Superior temporal gyrus (tissue), 1 donor: Measurements from ENCODE around the gene PAOX.
"Not testable (repeated sequence)": the region's sequence is repeated elsewhere in the genome, so short reads cannot be mapped to it uniquely, and the experiment has no call there.

Source experiments
- DNase-seq: peaks from one replicate; pipeline ENCODE4 v3.0.0-alpha.2; 2016; ENCODE audit errors: extremely low spot score

The PAOX gene

GRCh38 chr10:133385214-133385613 is 6.2 kb downstream of the PAOX start:
- no peak for DNase-seq

GRCh38 chr10:133386951-133387350 is 7.9 kb downstream of the PAOX start:
- not testable (repeated sequence) for DNase-seq

DNA sequence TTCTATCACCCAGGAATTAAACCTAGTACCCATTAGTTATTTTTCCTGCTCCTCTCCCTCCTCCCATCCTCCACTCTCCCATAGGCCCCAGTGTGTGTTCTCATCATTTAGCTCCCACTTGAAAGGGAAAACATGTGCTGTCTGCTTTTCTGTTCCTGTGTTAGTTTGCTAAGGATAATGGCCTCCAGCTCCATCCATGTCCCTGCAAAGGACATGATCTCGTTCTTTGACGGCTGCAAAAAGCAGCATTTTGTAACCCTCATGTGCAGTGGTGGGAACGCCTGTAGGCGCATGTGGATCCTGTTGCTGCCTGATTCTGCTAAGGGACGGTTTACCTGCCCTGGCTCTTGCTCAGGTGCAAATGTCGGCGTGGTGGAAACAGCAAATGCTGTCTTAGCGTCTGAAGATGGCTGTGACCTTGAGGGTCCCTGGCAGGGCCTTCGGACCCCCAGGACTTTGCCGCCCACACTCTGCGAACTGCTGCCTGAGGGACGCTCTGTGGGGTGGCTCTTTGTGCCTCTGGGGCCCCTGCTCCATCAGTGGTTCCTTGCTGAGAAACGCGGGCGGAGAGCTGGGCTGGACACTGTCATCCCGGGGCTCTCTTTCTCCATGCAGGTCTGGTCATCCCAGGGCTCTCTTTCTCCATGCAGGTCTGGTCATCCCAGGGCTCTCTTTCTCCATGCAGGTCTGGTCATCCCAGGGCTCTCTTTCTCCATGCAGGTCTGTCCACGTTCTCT is 9.3 kb downstream of the PAOX start:
- DNase-seq: no peak

- no peak for DNase-seq
Observed at GRCh38 chr10:133388973-133389818, 10.1 kb downstream of the PAOX start.

DNA sequence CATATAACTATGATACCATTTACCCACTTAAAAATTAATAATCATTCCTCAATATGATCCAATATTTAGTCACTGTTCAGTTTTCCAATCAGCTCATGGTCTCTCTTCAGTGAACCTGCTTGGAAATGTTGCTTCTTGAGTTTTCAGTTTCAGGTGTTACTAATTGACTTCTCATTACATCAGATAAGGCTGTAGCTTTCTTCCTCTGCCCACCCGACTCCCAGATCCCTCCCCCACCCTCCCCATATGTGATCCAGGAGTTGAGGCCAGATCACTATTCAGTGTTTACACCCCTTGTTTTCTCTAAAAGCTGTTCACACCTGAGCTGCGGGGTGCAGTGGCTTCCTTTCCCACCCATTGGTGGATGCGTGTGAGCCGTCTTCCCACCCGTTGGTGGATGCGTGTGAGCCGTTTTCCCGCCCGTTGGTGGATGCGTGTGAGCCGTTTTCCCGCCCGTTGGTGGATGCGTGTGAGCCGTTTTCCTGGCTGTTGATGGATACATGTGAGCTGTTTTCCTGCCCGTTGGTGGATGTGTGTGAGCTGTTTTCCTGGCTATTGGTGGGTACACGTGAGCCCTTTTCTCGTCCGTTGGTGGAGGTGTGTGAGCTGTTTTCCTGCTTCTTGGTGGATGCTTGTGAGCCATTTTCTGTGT is 11.7 kb downstream of the PAOX start:
- no peak for DNase-seq

- no peak for DNase-seq
Observed at GRCh38 chr10:133391249-133391635, 12.2 kb downstream of the PAOX start.

- no peak for DNase-seq
Observed at GRCh38 chr10:133391761-133392518, 12.9 kb downstream of the PAOX start.

- no peak for DNase-seq
Observed at GRCh38 chr10:133393401-133394063, 14.5 kb downstream of the PAOX start.

DNA sequence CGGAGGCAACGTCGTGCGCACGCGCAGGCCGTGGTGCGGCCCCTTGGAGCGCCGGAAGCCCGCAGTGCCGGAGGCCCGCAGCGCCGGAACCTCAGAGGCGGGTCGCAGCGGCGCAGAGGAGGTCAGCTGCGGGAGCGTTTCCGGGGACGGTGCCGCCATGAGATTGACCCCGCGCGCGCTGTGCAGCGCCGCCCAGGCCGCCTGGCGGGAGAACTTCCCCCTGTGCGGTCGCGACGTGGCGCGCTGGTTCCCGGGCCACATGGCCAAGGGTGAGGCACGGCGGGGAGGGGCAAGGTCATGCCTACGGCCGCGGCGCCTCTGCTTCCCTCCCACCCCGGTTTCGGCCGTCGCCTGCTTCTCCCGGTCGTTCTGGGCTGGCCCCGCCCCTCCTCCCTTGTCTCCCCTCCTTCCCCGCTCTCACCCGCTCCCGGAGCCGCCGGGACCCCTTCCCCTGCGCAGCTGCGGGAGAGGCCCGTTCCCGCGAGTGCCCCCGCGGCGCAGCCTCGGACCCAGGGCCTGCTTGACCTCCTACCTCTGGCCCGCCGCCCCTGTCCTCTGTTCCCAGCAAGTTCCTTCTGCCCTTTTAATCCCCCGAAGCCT is 15.1 kb downstream of the PAOX start, which contains the start of gene MTG1:
Gene MTG1, plus strand, starts transcription at position 94 of the 600 bp plus-strand sequence. Its CDS starts 64 bp downstream, at position 158.
- peak; percentile 95 for DNase-seq

GRCh38 chr10:133394801-133395221 is 15.7 kb downstream of the PAOX start:
- no peak for DNase-seq

DNA sequence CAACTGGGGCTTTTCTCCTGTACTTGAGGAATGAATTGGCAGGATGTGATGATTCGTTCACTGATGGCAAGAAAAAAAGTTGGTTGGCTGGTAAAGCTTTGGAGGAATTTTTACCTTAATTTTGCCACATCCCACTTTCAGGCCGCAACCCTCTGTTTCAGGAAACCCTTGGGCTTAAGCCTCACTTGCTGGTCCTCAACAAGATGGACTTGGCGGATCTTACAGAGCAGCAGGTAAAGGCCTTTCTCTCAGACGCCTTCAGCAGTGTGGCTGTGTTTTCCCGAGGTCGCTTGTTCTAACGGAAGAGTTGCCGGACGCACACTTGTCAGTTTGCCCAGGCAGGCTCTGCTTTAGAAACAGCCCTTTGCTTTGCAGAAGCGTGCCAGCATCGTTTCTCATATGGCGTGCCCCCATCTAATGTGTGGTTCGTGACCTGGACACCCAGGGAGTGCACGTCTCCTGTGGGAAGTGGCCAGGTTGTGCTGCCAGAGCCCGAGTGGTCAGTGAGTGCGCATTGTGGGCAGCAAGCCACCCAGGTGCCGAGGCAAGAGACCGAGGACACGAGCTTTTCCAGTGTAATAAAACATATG is 17.1 kb downstream of the PAOX start:
- DNase-seq: no peak

- DNase-seq: no peak
Observed at GRCh38 chr10:133397938-133398337, 18.9 kb downstream of the PAOX start.

DNA sequence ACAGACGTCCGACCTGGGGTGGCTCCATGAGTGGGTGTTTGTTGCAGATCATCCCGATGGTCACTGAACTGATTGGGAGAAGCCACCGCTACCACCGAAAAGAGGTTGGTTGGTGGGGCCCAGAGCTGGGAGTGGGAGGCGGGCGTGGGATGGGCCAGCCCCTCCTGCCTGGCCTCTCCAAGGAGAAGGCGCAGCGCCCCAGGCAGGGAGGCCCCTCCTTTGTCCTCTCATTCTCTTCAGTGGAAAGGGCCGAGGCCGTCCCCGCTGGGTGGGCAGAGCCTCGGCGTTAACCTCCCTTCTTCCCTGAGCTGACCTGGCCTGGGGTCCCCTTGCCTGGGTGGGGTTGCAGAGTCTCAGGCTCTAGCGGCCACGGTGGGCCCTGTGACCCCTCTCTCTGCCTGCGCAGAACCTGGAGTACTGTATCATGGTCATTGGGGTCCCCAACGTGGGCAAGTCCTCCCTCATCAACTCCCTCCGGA is 20.1 kb downstream of the PAOX start:
- DNase-seq: no peak

- no peak for DNase-seq
Observed at GRCh38 chr10:133400624-133401424, 21.8 kb downstream of the PAOX start.

DNA sequence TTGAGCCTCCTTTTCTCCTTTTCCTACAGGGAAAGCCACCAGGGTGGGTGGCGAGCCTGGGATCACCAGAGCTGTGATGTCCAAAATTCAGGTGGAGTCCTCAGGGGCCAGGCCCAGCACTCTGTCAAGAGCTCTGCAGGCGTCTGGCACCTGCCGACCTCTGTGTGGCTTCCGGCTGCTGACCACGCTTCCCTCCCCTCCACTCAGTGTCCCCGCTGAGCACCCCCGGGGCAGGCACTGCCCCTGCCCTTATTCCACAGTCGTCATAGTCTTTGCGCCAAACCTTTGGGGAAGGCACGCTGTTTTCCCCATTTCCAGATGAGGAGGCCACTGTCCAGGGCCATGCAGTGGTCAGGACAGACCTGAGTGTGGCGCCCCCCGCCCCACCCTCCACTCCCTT is 22.4 kb downstream of the PAOX start:
- no peak for DNase-seq

DNA sequence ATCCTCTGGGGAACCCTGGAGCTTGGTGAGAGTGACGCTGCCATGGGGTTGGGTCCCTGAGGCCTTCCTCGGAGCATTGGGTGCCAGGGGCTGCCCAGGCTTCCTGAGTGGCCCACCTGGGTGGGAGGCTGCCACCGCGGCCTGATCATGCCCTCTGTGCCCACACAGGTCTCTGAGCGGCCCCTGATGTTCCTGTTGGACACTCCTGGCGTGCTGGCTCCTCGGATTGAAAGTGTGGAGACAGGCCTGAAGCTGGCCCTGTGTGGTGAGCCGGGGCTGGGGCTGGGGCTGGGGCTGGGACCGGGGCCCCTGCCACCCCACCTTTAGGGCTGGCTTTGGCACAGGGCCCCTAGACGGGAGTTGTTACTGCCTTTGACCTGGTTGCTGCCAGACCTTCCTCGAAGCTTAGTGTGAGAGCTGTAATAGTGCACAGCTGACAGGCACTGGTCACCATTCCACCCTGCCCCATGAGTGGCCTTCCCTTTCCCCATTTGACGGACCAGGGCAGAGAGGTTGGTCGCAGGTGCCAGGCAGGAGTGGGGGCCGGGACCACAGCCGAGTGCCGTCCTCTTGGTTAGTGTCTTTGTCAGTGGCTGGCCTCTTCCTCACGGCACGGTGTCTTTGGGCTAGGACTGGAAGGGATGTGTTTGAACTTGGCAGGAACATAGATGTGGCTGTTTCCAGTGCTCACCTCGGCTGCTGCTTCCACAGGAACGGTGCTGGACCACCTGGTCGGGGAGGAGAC is 23.1 kb downstream of the PAOX start:
- DNase-seq: no peak

DNA sequence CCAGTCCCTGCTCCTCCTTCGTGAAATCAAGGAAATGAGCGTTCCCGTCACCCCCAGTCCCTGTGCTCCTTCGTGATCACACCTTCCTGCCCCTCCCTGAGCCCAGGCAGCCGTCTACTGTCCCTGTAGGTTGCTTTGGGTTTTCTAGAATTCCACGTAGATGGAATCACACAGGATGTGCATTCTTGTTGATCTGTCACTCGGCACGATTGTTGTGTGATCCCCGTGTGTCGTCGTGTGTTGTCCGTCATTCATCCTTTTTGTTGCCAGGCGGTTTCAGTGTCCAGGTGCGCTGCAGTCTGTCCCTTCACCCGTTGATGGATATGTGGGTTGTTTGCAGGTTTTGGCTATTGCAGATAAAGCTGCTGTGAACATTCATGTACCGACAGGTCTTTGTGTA is 24.3 kb downstream of the PAOX start:
- DNase-seq: no peak

- DNase-seq: no peak
Observed at GRCh38 chr10:133403784-133404183, 24.7 kb downstream of the PAOX start.

DNA sequence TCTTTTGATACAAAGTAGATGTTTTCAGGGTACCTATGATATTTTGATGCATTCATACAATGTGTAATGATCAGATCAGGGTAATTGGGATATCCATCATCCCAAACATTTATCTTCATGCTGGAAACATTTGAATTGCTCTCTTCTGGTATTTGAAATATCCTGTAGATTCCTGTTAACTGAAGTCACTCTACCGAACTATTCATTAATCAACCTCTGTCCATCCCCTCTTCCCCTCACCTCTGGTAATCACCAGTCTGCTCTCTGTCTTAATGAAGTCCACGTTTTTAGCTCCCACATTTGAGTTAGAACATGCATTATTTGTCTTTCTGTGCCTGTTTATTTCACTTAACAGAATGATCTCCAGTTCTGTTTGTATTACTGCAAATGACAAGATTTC is 26.2 kb downstream of the PAOX start:
- DNase-seq: no peak
